Measurements from ENCODE around the gene SRCIN1. TPM values are rescaled to one million over a fixed set of nuclear protein-coding genes. Genes with fewer than 3 reads are reported as not detected.

The SRCIN1 gene
- total RNA-seq, 1 donor from 2014 or later: not detected

DNA sequence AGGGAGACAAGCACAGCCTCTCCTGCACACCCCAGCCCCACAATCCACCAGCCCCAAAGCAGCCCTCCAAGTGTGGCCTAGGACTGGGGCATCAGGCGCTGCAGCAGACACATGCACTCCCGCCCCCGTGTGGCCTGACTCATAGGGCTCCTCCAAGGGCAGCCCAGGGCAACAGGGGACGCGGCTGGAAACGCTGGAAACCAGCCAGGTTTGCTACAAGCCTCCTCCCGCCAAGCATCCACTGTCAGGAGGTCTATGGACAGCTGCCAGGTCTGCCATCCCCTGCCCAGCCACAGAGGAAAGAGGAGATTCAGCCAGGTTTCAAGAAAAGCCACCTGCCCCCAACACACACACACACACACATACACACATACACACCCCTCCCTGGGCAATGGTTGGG is 25.8 kb downstream of the SRCIN1 start:
- H3K36me3 ChIP-seq: no peaks in the 10 kb centered on the region
- H3K27me3 ChIP-seq: peaks cover 5% of the 10 kb centered on the region
- H3K4me3 ChIP-seq: no peak overlapping the region
- no peak for DNase-seq (ENCODE audit: low spot score in 2 of 2)
- H3K27ac ChIP-seq: no peak overlapping the region
- H3K4me1 ChIP-seq: peaks cover 0 to 20% of the 10 kb centered on the region in 2 donors
- no peaks in the 10 kb centered on the region for H3K9me3 ChIP-seq
- no peak for TF ChIP-seq CTCF (IDR thresholded peaks at IDR 0.05)
- intact Hi-C loops (cut with DNase I): loop anchor here (5.0 kb wide), 1 partner anchor 158 kb away; no protein-coding TSS in a partner anchor

DNA sequence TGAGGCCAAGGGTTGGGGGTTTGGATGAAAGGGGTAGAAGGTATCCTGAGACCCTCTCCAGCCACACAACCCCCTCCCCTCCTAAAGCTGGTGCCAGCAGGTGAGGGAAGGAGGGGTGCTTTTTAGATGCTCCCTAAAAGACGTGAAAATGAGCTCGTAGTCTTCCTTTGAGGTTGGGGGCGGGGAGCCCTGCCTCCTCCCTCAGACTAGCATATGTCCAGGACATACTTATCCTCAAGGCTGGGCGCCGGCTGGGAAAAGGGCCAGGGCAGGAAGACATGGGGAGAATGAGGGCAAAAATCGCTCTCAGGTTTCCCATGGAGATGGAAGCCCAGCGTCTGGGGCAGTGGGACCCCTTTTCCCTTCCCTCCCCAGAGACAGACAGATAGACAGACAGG is 26.7 kb downstream of the SRCIN1 start:
- TF ChIP-seq CTCF (IDR thresholded peaks at IDR 0.05): no peak
- Histone ChIP-seq H3K27ac (no peak overlapping the region), H3K36me3 (no peaks in the 10 kb centered on the region), H3K9me3 (no peaks in the 10 kb centered on the region), H3K27me3 (peaks cover 8% of the 10 kb centered on the region), H3K4me3 (peak overlapping the region in 1 of 2 donors; percentile 55), H3K4me1 (peaks cover 0 to 15% of the 10 kb centered on the region in 2 donors)
- intact Hi-C loops (cut with DNase I): no loop called here
- no peak for DNase-seq (ENCODE audit: low spot score in 2 of 2)

DNA sequence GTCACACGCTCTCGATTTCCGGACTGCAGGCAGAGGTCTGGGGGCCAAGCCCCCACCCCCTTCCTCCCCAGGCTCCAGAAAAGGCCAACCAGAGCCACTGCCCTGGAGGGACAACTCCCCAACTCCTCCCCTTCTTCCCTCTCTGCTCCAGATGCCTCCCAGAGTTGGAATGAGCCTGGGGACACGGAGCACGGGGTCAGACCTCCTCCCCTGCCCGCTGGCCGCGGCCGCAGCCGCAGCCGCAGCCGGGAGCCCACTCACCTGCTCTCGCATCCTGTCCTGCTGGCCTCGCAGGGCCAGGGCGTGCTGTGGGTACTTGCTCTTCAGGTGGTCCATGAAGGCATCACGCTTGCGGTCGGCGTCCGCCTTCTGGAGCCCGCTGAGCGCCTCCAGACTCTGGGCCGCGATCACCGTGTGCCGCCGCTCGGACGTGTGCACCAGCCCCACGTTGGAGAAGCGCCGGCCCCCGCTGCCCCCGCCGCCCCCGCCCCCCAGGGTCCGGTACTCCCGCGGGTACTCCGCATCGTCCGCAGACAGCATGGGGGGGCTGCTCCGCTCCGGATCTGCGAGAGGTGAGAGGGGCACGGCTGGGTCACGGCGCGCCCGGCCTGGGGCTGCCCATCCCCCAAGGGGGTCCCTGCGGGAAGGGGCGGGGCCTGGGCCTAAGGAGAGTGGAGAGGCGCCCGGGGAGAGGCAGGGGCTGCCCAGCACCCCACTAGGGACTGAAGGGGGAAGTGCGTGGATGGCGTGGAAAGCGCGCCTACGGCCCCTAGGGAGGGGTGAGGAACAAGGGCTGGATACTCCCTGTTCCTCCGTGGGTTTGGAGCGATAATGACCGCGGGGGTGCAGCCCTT is 27.3 kb downstream of the SRCIN1 start:
- Histone ChIP-seq H3K27me3 (peaks cover 8% of the 10 kb centered on the region), H3K9me3 (no peaks in the 10 kb centered on the region)
- intact Hi-C loops (cut with DNase I): no loop called here

DNA sequence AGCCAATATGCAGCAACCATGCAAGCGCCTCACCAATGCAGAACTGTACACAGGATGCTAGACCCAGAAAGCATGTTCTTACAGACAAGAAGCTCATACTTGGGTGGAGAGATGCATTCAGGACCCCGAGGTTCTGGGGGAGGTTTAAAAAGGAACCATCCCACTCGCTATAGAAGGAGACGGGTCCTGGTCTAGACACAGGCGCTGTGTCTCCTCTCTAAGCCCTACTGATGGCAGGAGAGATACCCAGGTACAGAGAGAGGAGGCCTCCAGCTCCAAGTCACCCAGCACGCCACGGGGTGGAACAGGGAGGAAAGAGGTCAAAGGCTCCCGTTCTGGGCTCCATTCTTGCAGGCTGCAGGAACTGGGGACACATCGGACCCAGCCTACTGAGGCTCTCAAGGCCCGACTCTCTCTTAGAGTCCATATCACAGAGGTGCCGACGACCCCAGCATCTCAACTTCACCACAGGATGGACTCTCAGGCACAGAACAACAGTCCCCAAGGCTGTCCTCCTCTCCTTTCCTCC is 28.0 kb downstream of the SRCIN1 start:
- Histone ChIP-seq H3K27me3 (peaks cover 14% of the 10 kb centered on the region), H3K9me3 (no peaks in the 10 kb centered on the region), H3K4me3 (peak overlapping the region in 1 of 2 donors; percentile 55), H3K4me1 (peaks cover 0 to 14% of the 10 kb centered on the region in 2 donors), H3K27ac (no peak overlapping the region), H3K36me3 (no peaks in the 10 kb centered on the region)
- no peak for TF ChIP-seq CTCF (IDR thresholded peaks at IDR 0.05)
- intact Hi-C loops (cut with DNase I): no loop called here
- DNase-seq (ENCODE audit: low spot score in 2 of 2): no peak

More for the DNA sequence above, 27.3 kb downstream of the SRCIN1 start:
- no peak for DNase-seq (ENCODE audit: low spot score in 2 of 2)
- peak overlapping the region; percentile 4 to 55 for H3K4me3 ChIP-seq
- peaks cover 0 to 14% of the 10 kb centered on the region in 2 donors for H3K4me1 ChIP-seq
- H3K27ac ChIP-seq: no peak overlapping the region
- H3K36me3 ChIP-seq: no peaks in the 10 kb centered on the region
- TF ChIP-seq CTCF (IDR thresholded peaks at IDR 0.05): no peak

DNA sequence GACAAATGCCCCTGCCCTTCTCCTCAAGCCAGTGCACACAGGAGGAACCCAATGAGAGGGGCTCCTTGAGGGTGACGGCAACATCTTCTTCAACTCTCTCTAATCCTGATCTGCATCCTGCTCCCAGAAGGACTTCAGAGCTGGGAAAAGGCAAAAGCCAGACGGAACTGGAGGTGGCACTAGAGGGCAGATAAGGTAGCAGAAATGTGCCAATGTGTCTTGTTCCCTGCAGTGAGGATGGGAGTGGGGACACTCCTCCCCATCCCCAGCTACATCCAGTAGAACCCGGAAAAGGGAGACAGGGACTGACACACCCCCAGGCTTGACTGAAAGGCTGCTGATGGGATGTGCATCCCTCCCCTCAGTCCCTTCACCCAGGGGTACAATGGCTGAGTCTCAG is 28.5 kb downstream of the SRCIN1 start:
- H3K4me3 ChIP-seq: no peak overlapping the region
- H3K27ac ChIP-seq: no peak overlapping the region
- no peaks in the 10 kb centered on the region for H3K9me3 ChIP-seq
- no peaks in the 10 kb centered on the region for H3K36me3 ChIP-seq
- no peak for DNase-seq (ENCODE audit: low spot score in 2 of 2)
- H3K4me1 ChIP-seq: peaks cover 2 to 17% of the 10 kb centered on the region in 2 donors
- no peak for TF ChIP-seq CTCF (IDR thresholded peaks at IDR 0.05)
- intact Hi-C loops (cut with DNase I): no loop called here
- peaks cover 15% of the 10 kb centered on the region for H3K27me3 ChIP-seq
